GM12878 (cell line): ENCODE results near the gene APBA3. TPM values are rescaled to one million over a fixed set of nuclear protein-coding genes. Genes with fewer than 3 reads are reported as not detected.

Experiments used
- ATAC-seq: fragments of 200-7000 bp; cut with Tn5 transposase; 3 replicates; pipeline ENCODE4 v1.9.1; 2020; ENCODE audit warnings: mild to moderate bottlenecking, moderate library complexity
- BruUV-seq: library from RNA; stranded (reverse); fragments of 400-500 nt; replicated peaks from 2 replicates; lab custom pipeline; 2021; lab: Mats Ljungman, UMichigan
- CTCF ChIA-PET: fragments of 300-600 bp; sonication (Branson Sonifier 250); formaldehyde crosslinking; extraction: SDS; loops from one replicate; lab custom pipeline; 2021; ENCODE audit warnings: inconsistent platforms; lab: Yijun Ruan, JAX
- POLR2A ChIA-PET: fragments of 350-600 bp; formaldehyde crosslinking; extraction: SDS; loops from one replicate; lab custom pipeline; 2021; ENCODE audit warnings: inconsistent platforms; lab: Charles Lee
- RAD21 ChIA-PET: fragments of 300-600 bp; sonication (Branson Sonifier 250); formaldehyde crosslinking; loops from one replicate; lab custom pipeline; 2023; ENCODE audit warnings: antibody characterized with exemption; ENCODE audit not compliant: unreplicated experiment; lab: Charles Lee
- SMC1A ChIA-PET: fragments of 300-600 bp; sonication (Branson Sonifier 250); formaldehyde crosslinking; loops from one replicate; lab custom pipeline; 2023; ENCODE audit not compliant: unreplicated experiment, uncharacterized antibody; lab: Charles Lee
- DNase-seq: peaks from one replicate; pipeline ENCODE4 v3.0.0-alpha.2; 2011; ENCODE audit warnings: low read depth, low spot score
- FAIRE-seq: peaks from 3 replicates; lab custom pipeline; 2011; peaks lifted over from hg19 to GRCh38; lab: Jason Lieb, UNC
- H2AFZ ChIP-seq: 2 replicates; pipeline ENCODE4 v1.6.0; 2011; ENCODE audit warnings: low read depth, low read length, control low read depth; ENCODE audit not compliant: control insufficient read depth
- H3K27ac ChIP-seq: 2 replicates; pipeline ENCODE4 v1.5.1; 2011; ENCODE audit warnings: control low read depth; ENCODE audit not compliant: control insufficient read depth, insufficient read depth
- H3K27me3 ChIP-seq, 2 experiments: replicated peaks in 1 of 2; 2 replicates each; pipeline versions ENCODE4 v1.6.0 to v1.6.1; 2011; ENCODE audit warnings: low read length in 1 of 2; ENCODE audit not compliant: control insufficient read depth in 2 of 2, insufficient read depth in 2 of 2
- H3K36me3 ChIP-seq, 2 experiments: 2 replicates each; pipeline ENCODE4 v1.5.1; 2011; ENCODE audit warnings: low read length in 1 of 2; ENCODE audit not compliant: control insufficient read depth in 2 of 2, insufficient read depth in 2 of 2
- H3K4me1 ChIP-seq: 2 replicates; pipeline ENCODE4 v1.6.1; 2011; ENCODE audit warnings: mild to moderate bottlenecking, low read length, moderate library complexity, mixed read lengths; ENCODE audit not compliant: control insufficient read depth, insufficient read depth
- H3K4me2 ChIP-seq: 2 replicates; pipeline ENCODE4 v1.6.0; 2011; ENCODE audit warnings: control low read depth; ENCODE audit not compliant: control insufficient read depth, insufficient read depth
- H3K4me3 ChIP-seq: fragments of 200-600 bp; sonication (generic); 2 replicates; pipeline ENCODE4 v1.5.1; 2016
- H3K79me2 ChIP-seq: 2 replicates; pipeline ENCODE4 v1.6.0; 2011; ENCODE audit warnings: low read length; ENCODE audit not compliant: control insufficient read depth, insufficient read depth
- H3K9ac ChIP-seq: 2 replicates; pipeline ENCODE4 v1.8.0; 2011; ENCODE audit warnings: low read length, control low read depth, mixed read lengths; ENCODE audit not compliant: control insufficient read depth, insufficient read depth
- H3K9me3 ChIP-seq: replicated peaks from 3 replicates; pipeline ENCODE4 v1.5.1; 2011; ENCODE audit warnings: mild to moderate bottlenecking, low read length; ENCODE audit not compliant: control insufficient read depth, insufficient read depth
- H4K20me1 ChIP-seq: 2 replicates; pipeline ENCODE4 v1.6.0; 2011; ENCODE audit not compliant: control insufficient read depth, insufficient read depth
- BCLAF1 ChIP-seq: fragments of 450-650 bp; IDR thresholded peaks from 2 replicates; pipeline ENCODE4 v1.6.1; 2017; ENCODE audit warnings: antibody characterized with exemption, mild to moderate bottlenecking, moderate library complexity
- BRCA1 ChIP-seq: IDR thresholded peaks from 2 replicates; pipeline ENCODE4 v1.6.1; 2011; ENCODE audit warnings: low read depth, low read length, improper control_type of control experiment
- CBX5 ChIP-seq: sonication (generic); IDR thresholded peaks from 2 replicates; pipeline ENCODE4 v1.6.1; 2016; ENCODE audit warnings: low read depth, moderate library complexity, mild to moderate bottlenecking, inconsistent platforms
- NFYA ChIP-seq: IDR thresholded peaks from 2 replicates; pipeline ENCODE4 v1.6.1; 2011; ENCODE audit warnings: low read depth, mild to moderate bottlenecking, low read length, improper control_type of control experiment, borderline replicate concordance
- PAX5 ChIP-seq: IDR thresholded peaks from 2 replicates; pipeline ENCODE4 v1.6.1; 2011; ENCODE audit warnings: low read depth, low read length, borderline replicate concordance
- ZBTB11 ChIP-seq: fragments of 450-650 bp; formaldehyde crosslinking; IDR thresholded peaks from 2 replicates; pipeline ENCODE4 v1.5.0; 2022; ENCODE audit warnings: mild to moderate bottlenecking, missing genetic modification characterization
- WGBS: methylation state at CpG from one replicate; pipeline ENCODE4 v1.1.6; 2016; ENCODE audit warnings: low lambda C conversion rate; ENCODE audit not compliant: insufficient replicate concordance, insufficient coverage; ENCODE audit errors: missing lambda C conversion rate; 5-methylcytosine and 5-hydroxymethylcytosine counted together
- in situ Hi-C: fragments of 300-500 bp; cut with MboI; formaldehyde crosslinking; loops from 9 replicates; pipeline ENCODE4 v1.14.3; 2018; ENCODE audit warnings: mixed read lengths
- intact Hi-C: fragments of 100-400 bp; cut with micrococcal nuclease; formaldehyde crosslinking; loops from one replicate; pipeline ENCODE4 v1.14.2; 2022; ENCODE audit not compliant: unreplicated experiment
- polyA plus RNA-seq, 11 experiments: library from polyadenylated mRNA; depleted of rRNA in 4 of 11; unstranded in 6 of 11; stranded (reverse) in 5 of 11; fragments of >200 nt; fragmentation: Nextera tagmentation in 4 of 11; fragmentation: Illumina TruSeq in 1 of 11; extraction: Ambion mirVana in 4 of 11; extraction: Trizol in 1 of 11; gene quantifications; 1 replicate in 1 of 11; 2 replicates in 10 of 11; pipeline versions ENCODE4 v1.2.1 to v1.2.3, GENCODE V29; 2011 to 2016; ENCODE audit warnings: inconsistent platforms in 2 of 11, missing spikeins in 2 of 11, low read depth in 1 of 11
- total RNA-seq, 4 experiments: library from RNA; depleted of rRNA in 3 of 4; stranded (reverse); fragments of >200 nt in 3 of 4; fragmentation: Illumina TruSeq in 1 of 4; extraction: Trizol in 1 of 4; gene quantifications; 2 replicates each; pipeline versions ENCODE4 v1.2.1 to v1.2.3, GENCODE V29; 2013 to 2021
- TF ChIP-seq, protein P1 (sequence below): fragments of 450-650 bp; IDR thresholded peaks from 2 replicates; pipeline ENCODE4 v1.6.1; 2017; ENCODE audit warnings: low read depth, mild to moderate bottlenecking, moderate library complexity
- TF ChIP-seq, protein P2 (sequence below): IDR thresholded peaks from 2 replicates; pipeline ENCODE4 v1.6.1; 2012; ENCODE audit warnings: low read depth, low read length, improper control_type of control experiment
- TF ChIP-seq, protein P3 (sequence below): IDR thresholded peaks from 2 replicates; pipeline ENCODE4 v1.6.1; 2012; ENCODE audit warnings: low read length, inconsistent platforms
- TF ChIP-seq, protein P4 (sequence below): fragments of 450-650 bp; conservative IDR thresholded peaks from 2 replicates; pipeline ENCODE4 v1.6.1; 2017; ENCODE audit warnings: mild to moderate bottlenecking, moderate library complexity

APBA3 gene
- total and polyA plus RNA-seq, 10 of the 15 experiments (the other 5 are each of a cell fraction or from before 2014, with no cell fraction given), result 0.31 to 36.4 (median 18.3) TPM

GRCh38 chr19:3748965-3749364, 12.5 kb downstream of the APBA3 start:
- Histone ChIP-seq H3K9me3 (no peaks in the 10 kb centered on the region), H4K20me1 (no peaks in the 10 kb centered on the region), H3K27me3 (no peaks in the 10 kb centered on the region), H3K79me2 (no peaks in the 10 kb centered on the region), H3K36me3 (peaks cover 0 to 5% of the 10 kb centered on the region in 2 experiments; a peak in 1 of 4 replicates), H2AFZ (no peak overlapping the region), H3K4me2 (no peak overlapping the region), H3K4me1 (no peaks in the 10 kb centered on the region), H3K27ac (no peak overlapping the region), H3K4me3 (no peak overlapping the region), H3K9ac (no peak overlapping the region)
- SMC1A ChIA-PET, result no interaction called here
- FAIRE-seq, result no peak
- over 99% methylated on average over 8 of the region's 8 CpGs for WGBS
- RAD21 ChIA-PET, result no interaction called here
- BruUV-seq, result no TSS peak
- POLR2A ChIA-PET, result interaction anchor here (1.0 kb wide), 1 partner anchor 12 kb away, joined by 3 read pairs; no protein-coding TSS in a partner anchor
- DNase-seq, result no peak
- no peak for ATAC-seq
- CTCF ChIA-PET, result interaction anchor here (0.5 kb wide), 1 partner anchor 525 kb away, joined by 3 read pairs; no protein-coding TSS in a partner anchor
- intact Hi-C loops, result no loop called here
- in situ Hi-C loops, result no loop called here
- TF ChIP-seq PAX5, result no peak
- TF ChIP-seq, protein P1, sequence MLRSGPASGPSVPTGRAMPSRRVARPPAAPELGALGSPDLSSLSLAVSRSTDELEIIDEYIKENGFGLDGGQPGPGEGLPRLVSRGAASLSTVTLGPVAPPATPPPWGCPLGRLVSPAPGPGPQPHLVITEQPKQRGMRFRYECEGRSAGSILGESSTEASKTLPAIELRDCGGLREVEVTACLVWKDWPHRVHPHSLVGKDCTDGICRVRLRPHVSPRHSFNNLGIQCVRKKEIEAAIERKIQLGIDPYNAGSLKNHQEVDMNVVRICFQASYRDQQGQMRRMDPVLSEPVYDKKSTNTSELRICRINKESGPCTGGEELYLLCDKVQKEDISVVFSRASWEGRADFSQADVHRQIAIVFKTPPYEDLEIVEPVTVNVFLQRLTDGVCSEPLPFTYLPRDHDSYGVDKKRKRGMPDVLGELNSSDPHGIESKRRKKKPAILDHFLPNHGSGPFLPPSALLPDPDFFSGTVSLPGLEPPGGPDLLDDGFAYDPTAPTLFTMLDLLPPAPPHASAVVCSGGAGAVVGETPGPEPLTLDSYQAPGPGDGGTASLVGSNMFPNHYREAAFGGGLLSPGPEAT, result no peak
- TF ChIP-seq, protein P2, sequence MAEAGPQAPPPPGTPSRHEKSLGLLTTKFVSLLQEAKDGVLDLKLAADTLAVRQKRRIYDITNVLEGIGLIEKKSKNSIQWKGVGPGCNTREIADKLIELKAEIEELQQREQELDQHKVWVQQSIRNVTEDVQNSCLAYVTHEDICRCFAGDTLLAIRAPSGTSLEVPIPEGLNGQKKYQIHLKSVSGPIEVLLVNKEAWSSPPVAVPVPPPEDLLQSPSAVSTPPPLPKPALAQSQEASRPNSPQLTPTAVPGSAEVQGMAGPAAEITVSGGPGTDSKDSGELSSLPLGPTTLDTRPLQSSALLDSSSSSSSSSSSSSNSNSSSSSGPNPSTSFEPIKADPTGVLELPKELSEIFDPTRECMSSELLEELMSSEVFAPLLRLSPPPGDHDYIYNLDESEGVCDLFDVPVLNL, result no peak
- TF ChIP-seq ZBTB11 (CRISPR knock-in tag), result no peak
- TF ChIP-seq BRCA1, result no peak
- TF ChIP-seq, protein P3, sequence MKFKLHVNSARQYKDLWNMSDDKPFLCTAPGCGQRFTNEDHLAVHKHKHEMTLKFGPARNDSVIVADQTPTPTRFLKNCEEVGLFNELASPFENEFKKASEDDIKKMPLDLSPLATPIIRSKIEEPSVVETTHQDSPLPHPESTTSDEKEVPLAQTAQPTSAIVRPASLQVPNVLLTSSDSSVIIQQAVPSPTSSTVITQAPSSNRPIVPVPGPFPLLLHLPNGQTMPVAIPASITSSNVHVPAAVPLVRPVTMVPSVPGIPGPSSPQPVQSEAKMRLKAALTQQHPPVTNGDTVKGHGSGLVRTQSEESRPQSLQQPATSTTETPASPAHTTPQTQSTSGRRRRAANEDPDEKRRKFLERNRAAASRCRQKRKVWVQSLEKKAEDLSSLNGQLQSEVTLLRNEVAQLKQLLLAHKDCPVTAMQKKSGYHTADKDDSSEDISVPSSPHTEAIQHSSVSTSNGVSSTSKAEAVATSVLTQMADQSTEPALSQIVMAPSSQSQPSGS, result no peak
- TF ChIP-seq NFYA, result no peak
- no peak for TF ChIP-seq BCLAF1
- TF ChIP-seq CBX5, result no peak
- TF ChIP-seq, protein P4, sequence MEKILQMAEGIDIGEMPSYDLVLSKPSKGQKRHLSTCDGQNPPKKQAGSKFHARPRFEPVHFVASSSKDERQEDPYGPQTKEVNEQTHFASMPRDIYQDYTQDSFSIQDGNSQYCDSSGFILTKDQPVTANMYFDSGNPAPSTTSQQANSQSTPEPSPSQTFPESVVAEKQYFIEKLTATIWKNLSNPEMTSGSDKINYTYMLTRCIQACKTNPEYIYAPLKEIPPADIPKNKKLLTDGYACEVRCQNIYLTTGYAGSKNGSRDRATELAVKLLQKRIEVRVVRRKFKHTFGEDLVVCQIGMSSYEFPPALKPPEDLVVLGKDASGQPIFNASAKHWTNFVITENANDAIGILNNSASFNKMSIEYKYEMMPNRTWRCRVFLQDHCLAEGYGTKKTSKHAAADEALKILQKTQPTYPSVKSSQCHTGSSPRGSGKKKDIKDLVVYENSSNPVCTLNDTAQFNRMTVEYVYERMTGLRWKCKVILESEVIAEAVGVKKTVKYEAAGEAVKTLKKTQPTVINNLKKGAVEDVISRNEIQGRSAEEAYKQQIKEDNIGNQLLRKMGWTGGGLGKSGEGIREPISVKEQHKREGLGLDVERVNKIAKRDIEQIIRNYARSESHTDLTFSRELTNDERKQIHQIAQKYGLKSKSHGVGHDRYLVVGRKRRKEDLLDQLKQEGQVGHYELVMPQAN, result no peak
